Caco-2 (cell line): ENCODE measurements around the gene MYO7B. TPM values are rescaled to one million over a fixed set of nuclear protein-coding genes. Genes with fewer than 3 reads are reported as not detected.
A peak's percentile ranks its signal among the peaks of the same experiment; 100 is the strongest.

ENCODE experiments used
- BruUV-seq: library from RNA; stranded (reverse); fragments of 400-500 nt; replicated peaks from 2 replicates; lab custom pipeline; 2021; lab: Mats Ljungman, UMichigan
- CTCF ChIA-PET: fragments of 300-600 bp; sonication (Branson Sonifier 250); formaldehyde crosslinking; loops from one replicate; lab custom pipeline; 2022; ENCODE audit warnings: antibody characterized with exemption; lab: Charles Lee
- POLR2A ChIA-PET: fragments of 300-600 bp; sonication (Branson Sonifier 250); formaldehyde crosslinking; loops from one replicate; lab custom pipeline; 2022; ENCODE audit warnings: antibody characterized with exemption; lab: Charles Lee
- DNase-seq, 2 experiments: peaks; one replicate each; pipeline versions ENCODE4 v3.0.0 to v3.0.0-alpha.2; 2020 to 2022
- H3K27me3 ChIP-seq: replicated peaks from 2 replicates; pipeline ENCODE4 v1.6.0; 2011; ENCODE audit warnings: low read length; ENCODE audit not compliant: control insufficient read depth, insufficient read depth
- H3K36me3 ChIP-seq: 2 replicates; pipeline ENCODE4 v1.5.1; 2011; ENCODE audit warnings: low read length; ENCODE audit not compliant: control insufficient read depth, insufficient read depth
- H3K4me1 ChIP-seq: fragments of 250-450 bp; sonication (Bioruptor Pico); 2 replicates; pipeline ENCODE4 v1.5.1; 2020; ENCODE audit warnings: mild to moderate bottlenecking
- H3K4me3 ChIP-seq: 2 replicates; pipeline ENCODE4 v1.5.1; 2011; ENCODE audit warnings: low read depth, mild to moderate bottlenecking, control low read depth, low read length
- H3K9me3 ChIP-seq: fragments of 250-450 bp; sonication (Bioruptor Pico); 2 replicates; pipeline ENCODE4 v1.5.1; 2020; ENCODE audit warnings: mild to moderate bottlenecking, moderate library complexity
- H3K27ac Mint-ChIP-seq: one replicate; pipeline ENCODE4 v1.8.0; 2022; ENCODE audit warnings: mixed read lengths; ENCODE audit not compliant: unreplicated experiment
- H3K27me3 Mint-ChIP-seq: one replicate; pipeline ENCODE4 v1.8.0; 2022; ENCODE audit warnings: mixed read lengths; ENCODE audit not compliant: insufficient read depth, unreplicated experiment
- H3K36me3 Mint-ChIP-seq: one replicate; pipeline ENCODE4 v1.8.0; 2022; ENCODE audit warnings: mild to moderate bottlenecking, mixed read lengths; ENCODE audit not compliant: insufficient read depth, unreplicated experiment
- H3K4me1 Mint-ChIP-seq: one replicate; pipeline ENCODE4 v1.8.0; 2022; ENCODE audit warnings: low read depth, mixed read lengths; ENCODE audit not compliant: unreplicated experiment
- H3K4me3 Mint-ChIP-seq: one replicate; pipeline ENCODE4 v1.8.0; 2022; ENCODE audit warnings: mild to moderate bottlenecking, moderate library complexity, mixed read lengths; ENCODE audit not compliant: unreplicated experiment
- H3K9me3 Mint-ChIP-seq: one replicate; pipeline ENCODE4 v1.8.0; 2022; ENCODE audit warnings: mixed read lengths; ENCODE audit not compliant: unreplicated experiment
- CTCF ChIP-seq, 2 experiments: fragments of 200-600 bp in 1 of 2; IDR thresholded peaks; 1 replicate in 1 of 2; 2 replicates in 1 of 2; pipeline versions ENCODE4 v1.5.1 to v1.8.0; 2011 to 2022; ENCODE audit warnings: antibody characterized with exemption in 1 of 2, control low read depth in 1 of 2, inconsistent platforms in 1 of 2, low read depth in 1 of 2, low read length in 1 of 2, mild to moderate bottlenecking in 1 of 2, moderate library complexity in 1 of 2; ENCODE audit not compliant: insufficient read depth in 1 of 2, severe bottlenecking in 1 of 2, unreplicated experiment in 1 of 2
- intact Hi-C: fragments of 100-400 bp; cut with micrococcal nuclease; formaldehyde crosslinking; loops from one replicate; pipeline ENCODE4 v1.10.0; 2022; ENCODE audit not compliant: unreplicated experiment
- total RNA-seq: library from RNA; stranded (reverse); gene quantifications from 2 replicates; pipeline ENCODE4 v1.2.3, GENCODE V29; 2022

The MYO7B gene
- total RNA-seq, 1 experiment from 2014 or later, result 0.27 TPM

GRCh38 chr2:127649684-127650040, 114.2 kb downstream of the MYO7B start:
- POLR2A ChIA-PET, result interaction anchor here (1.5 kb wide), 1 partner anchor 123 kb away, joined by 4 read pairs; the partner anchor contains the start of gene IWS1
- Histone ChIP-seq H3K9me3 (no peaks in the 10 kb centered on the region), H3K4me3 (no peak overlapping the region), H3K36me3 (no peaks in the 10 kb centered on the region), H3K27me3 (no peaks in the 10 kb centered on the region), H3K4me1 (peaks cover 11% of the 10 kb centered on the region)
- peak; percentile 82 to 86 for TF ChIP-seq CTCF (IDR thresholded peaks at IDR 0.05; ENCODE audit: insufficient read depth in 1 of 2, low read depth in 1 of 2, low read length in 1 of 2, severe bottlenecking in 1 of 2, unreplicated experiment in 1 of 2)
- Mint-ChIP-seq H3K9me3 (no peaks in the 10 kb centered on the region), H3K36me3 (no peaks in the 10 kb centered on the region), H3K4me3 (no peak overlapping the region), H3K27ac (no peak overlapping the region), H3K4me1 (no peaks in the 10 kb centered on the region), H3K27me3 (no peaks in the 10 kb centered on the region)
- BruUV-seq, result no TSS peak
- CTCF ChIA-PET, result interaction anchor here (0.8 to 2.5 kb wide), 7 partner anchors 11 to 453 kb away, joined by 3 to 43 read pairs (median 4); partner anchors contain the start of gene LIMS2
- DNase-seq, result peak; percentile 87 to 90
- intact Hi-C loops, result loop anchor here (1.0 to 2.0 kb wide), 4 partner anchors 26 to 453 kb away; partner anchors contain the start of genes IWS1 and LIMS2

- Histone ChIP-seq H3K27me3 (no peaks in the 10 kb centered on the region), H3K36me3 (no peaks in the 10 kb centered on the region), H3K9me3 (no peaks in the 10 kb centered on the region), H3K4me3 (no peak overlapping the region), H3K4me1 (peaks cover 8% of the 10 kb centered on the region)
- ChIA-PET POLR2A (interaction anchor here (1.5 kb wide), 1 partner anchor 124 kb away, joined by 4 read pairs; the partner anchor contains the start of gene IWS1), CTCF (interaction anchor here (0.6 to 2.5 kb wide), 8 partner anchors 10 to 453 kb away, joined by 3 to 43 read pairs (median 4); partner anchors contain the start of gene LIMS2)
- no peaks in the 10 kb centered on the region for H3K9me3 Mint-ChIP-seq
- H3K4me3 Mint-ChIP-seq, result no peak overlapping the region
- DNase-seq, result no peak
- H3K27me3 Mint-ChIP-seq, result no peaks in the 10 kb centered on the region
- no peaks in the 10 kb centered on the region for H3K36me3 Mint-ChIP-seq
- no peaks in the 10 kb centered on the region for H3K4me1 Mint-ChIP-seq
- intact Hi-C loops, result no loop called here
- TF ChIP-seq CTCF (IDR thresholded peaks at IDR 0.05; ENCODE audit: insufficient read depth in 1 of 2, low read depth in 1 of 2, low read length in 1 of 2, severe bottlenecking in 1 of 2, unreplicated experiment in 1 of 2), result peak in 1 of 2 experiments; percentile 5
- H3K27ac Mint-ChIP-seq, result no peak overlapping the region
- BruUV-seq, result no TSS peak
Observed at GRCh38 chr2:127650041-127650784, 114.7 kb downstream of the MYO7B start.

DNA sequence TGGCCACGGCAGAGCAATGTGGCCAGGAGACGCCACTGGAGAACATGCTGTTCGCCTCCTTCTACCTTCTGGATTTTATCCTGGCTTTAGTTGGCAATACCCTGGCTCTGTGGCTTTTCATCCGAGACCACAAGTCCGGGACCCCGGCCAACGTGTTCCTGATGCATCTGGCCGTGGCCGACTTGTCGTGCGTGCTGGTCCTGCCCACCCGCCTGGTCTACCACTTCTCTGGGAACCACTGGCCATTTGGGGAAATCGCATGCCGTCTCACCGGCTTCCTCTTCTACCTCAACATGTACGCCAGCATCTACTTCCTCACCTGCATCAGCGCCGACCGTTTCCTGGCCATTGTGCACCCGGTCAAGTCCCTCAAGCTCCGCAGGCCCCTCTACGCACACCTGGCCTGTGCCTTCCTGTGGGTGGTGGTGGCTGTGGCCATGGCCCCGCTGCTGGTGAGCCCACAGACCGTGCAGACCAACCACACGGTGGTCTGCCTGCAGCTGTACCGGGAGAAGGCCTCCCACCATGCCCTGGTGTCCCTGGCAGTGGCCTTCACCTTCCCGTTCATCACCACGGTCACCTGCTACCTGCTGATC, 115.4 kb downstream of the MYO7B start:
- Mint-ChIP-seq H3K9me3 (no peaks in the 10 kb centered on the region), H3K27ac (peak overlapping the region; percentile 29), H3K4me3 (no peak overlapping the region), H3K4me1 (no peaks in the 10 kb centered on the region), H3K27me3 (no peaks in the 10 kb centered on the region), H3K36me3 (no peaks in the 10 kb centered on the region)
- intact Hi-C loops, result no loop called here
- Histone ChIP-seq H3K36me3 (no peaks in the 10 kb centered on the region), H3K4me3 (no peak overlapping the region), H3K9me3 (no peaks in the 10 kb centered on the region), H3K27me3 (no peaks in the 10 kb centered on the region), H3K4me1 (peaks cover 6% of the 10 kb centered on the region)
- no peak for DNase-seq
- no TSS peak for BruUV-seq
- CTCF ChIA-PET, result interaction anchor here (0.6 to 2.5 kb wide), 5 partner anchors 9 to 454 kb away, joined by 4 to 43 read pairs (median 4); no protein-coding TSS in a partner anchor
- no peak for TF ChIP-seq CTCF (IDR thresholded peaks at IDR 0.05; ENCODE audit: insufficient read depth in 1 of 2, low read depth in 1 of 2, low read length in 1 of 2, severe bottlenecking in 1 of 2, unreplicated experiment in 1 of 2)
- POLR2A ChIA-PET, result no interaction called here
